A549 (cell line): Measurements from ENCODE around the gene CDK17.

Experiments used
- CTCF ChIP-seq: fragments of >200 bp; sonication (Bioruptor Twin); formaldehyde crosslinking; IDR thresholded peaks from 3 replicates; pipeline ENCODE4 v1.5.1; 2016
- REST ChIP-seq: fragments of 200-600 bp; sonication (generic); IDR thresholded peaks from 2 replicates; pipeline ENCODE4 v1.6.1; 2016; ENCODE audit warnings: antibody characterized with exemption, mild to moderate bottlenecking, moderate library complexity
- ZNF302 ChIP-seq: fragments of 250-450 bp; sonication (Bioruptor Pico); IDR thresholded peaks from 2 replicates; pipeline ENCODE4 v1.9.0; 2021; ENCODE audit warnings: inconsistent platforms, mild to moderate bottlenecking, moderate library complexity

GRCh38 chr12:96402061-96402460, 1.8 kb upstream of the CDK17 start:
- TF ChIP-seq REST (no peak), ZNF302 (no peak), CTCF (no peak)
